ENCODE data around the gene TTC28. TPM values are rescaled to one million over a fixed set of nuclear protein-coding genes. Genes with fewer than 3 reads are reported as not detected.

TTC28 gene
- total RNA-seq, 1 experiment from 2014 or later, result 0.12 TPM

GRCh38 chr22:27982106-27982505 lies 697.5 kb downstream of the TTC28 start:
- no peaks in the 10 kb centered on the region for H3K27me3 ChIP-seq (ENCODE audit: insufficient read depth, low read length)
- no peak for DNase-seq (ENCODE audit: low read depth, low spot score)
- H3K27ac ChIP-seq (ENCODE audit: low read depth, low read length), result no peak overlapping the region
- H3K9me2 ChIP-seq (ENCODE audit: insufficient read depth), result no peaks in the 10 kb centered on the region
- H3K79me2 ChIP-seq (ENCODE audit: insufficient read depth, low read length), result no peaks in the 10 kb centered on the region
- POLR2A ChIA-PET, result no interaction called here
- CTCF ChIA-PET, result interaction anchor here (1.4 kb wide), 1 partner anchor 8 kb away, joined by 4 read pairs; no protein-coding TSS in a partner anchor
- H3K4me1 ChIP-seq (ENCODE audit: control insufficient read depth in 1 of 2, insufficient read depth in 2 of 2, low read length in 2 of 2), result no peaks in the 10 kb centered on the region
- H3K9ac ChIP-seq (ENCODE audit: low read length), result no peak overlapping the region
- RAD21 ChIA-PET (ENCODE audit: low non-redundant PET in 1 of 2, low total read pairs in 2 of 2, uncharacterized antibody in 2 of 2, unreplicated experiment in 2 of 2), result no interaction called here
- no peaks in the 10 kb centered on the region for H3K9me3 ChIP-seq (ENCODE audit: control insufficient read depth in 1 of 2, insufficient read depth in 1 of 2, low read depth in 1 of 2, low read length in 2 of 2)
- no peak overlapping the region for H3K4me2 ChIP-seq (ENCODE audit: low read length)
- H3K4me3 ChIP-seq (replicated peaks in 1 of 2; ENCODE audit: low read depth in 1 of 2, low read length in 2 of 2), result no peak overlapping the region
- no peak overlapping the region for H2AFZ ChIP-seq (ENCODE audit: low read depth, low read length, poor library complexity, severe bottlenecking)
- H4K20me1 ChIP-seq (ENCODE audit: insufficient read depth), result no peaks in the 10 kb centered on the region
- intact Hi-C loops (cut with micrococcal nuclease), result no loop called here
- no TSS peak for BruUV-seq (replicated peaks)
- no peaks in the 10 kb centered on the region for H3K36me3 ChIP-seq (ENCODE audit: control insufficient read depth in 1 of 2, insufficient read depth in 2 of 2, low read length in 2 of 2)
- no peak for ATAC-seq
- TF ChIP-seq EGR1 (IDR thresholded peaks at IDR 0.05; ENCODE audit: low read depth) (no peak), SP1 (IDR thresholded peaks at IDR 0.05; ENCODE audit: low read depth) (no peak), ZNF274 (IDR thresholded peaks at IDR 0.05; ENCODE audit: low read depth, low read length) (no peak), MAX (IDR thresholded peaks at IDR 0.05) (no peak)

- H4K20me1 ChIP-seq (ENCODE audit: insufficient read depth), result no peaks in the 10 kb centered on the region
- RAD21 ChIA-PET (ENCODE audit: low non-redundant PET in 1 of 2, low total read pairs in 2 of 2, uncharacterized antibody in 2 of 2, unreplicated experiment in 2 of 2), result interaction anchor here in 1 of 2 experiments (0.6 kb wide), 1 partner anchor 1519 kb away, joined by 6 read pairs; no protein-coding TSS in a partner anchor
- intact Hi-C loops (cut with micrococcal nuclease), result no loop called here
- no peak for DNase-seq (ENCODE audit: low read depth, low spot score)
- no peak overlapping the region for H3K27ac ChIP-seq (ENCODE audit: low read depth, low read length)
- H3K4me1 ChIP-seq (ENCODE audit: control insufficient read depth in 1 of 2, insufficient read depth in 2 of 2, low read length in 2 of 2), result peaks cover 0 to 4% of the 10 kb centered on the region in 2 experiments; a peak in 2 of 4 replicates
- no peaks in the 10 kb centered on the region for H3K27me3 ChIP-seq (ENCODE audit: insufficient read depth, low read length)
- H3K79me2 ChIP-seq (ENCODE audit: insufficient read depth, low read length), result no peaks in the 10 kb centered on the region
- no peaks in the 10 kb centered on the region for H3K9me2 ChIP-seq (ENCODE audit: insufficient read depth)
- no peak overlapping the region for H3K4me3 ChIP-seq (replicated peaks in 1 of 2; ENCODE audit: low read depth in 1 of 2, low read length in 2 of 2)
- CTCF ChIA-PET, result interaction anchor here (0.7 to 1.4 kb wide), 3 partner anchors 9 to 117 kb away, joined by 4 to 9 read pairs (median 4); no protein-coding TSS in a partner anchor
- no peak overlapping the region for H2AFZ ChIP-seq (ENCODE audit: low read depth, low read length, poor library complexity, severe bottlenecking)
- ATAC-seq, result no peak
- no peaks in the 10 kb centered on the region for H3K9me3 ChIP-seq (ENCODE audit: control insufficient read depth in 1 of 2, insufficient read depth in 1 of 2, low read depth in 1 of 2, low read length in 2 of 2)
- no peak overlapping the region for H3K4me2 ChIP-seq (ENCODE audit: low read length)
- POLR2A ChIA-PET, result interaction anchor here (1.0 kb wide), 1 partner anchor 10 kb away, joined by 3 read pairs; no protein-coding TSS in a partner anchor
- no peaks in the 10 kb centered on the region for H3K36me3 ChIP-seq (ENCODE audit: control insufficient read depth in 1 of 2, insufficient read depth in 2 of 2, low read length in 2 of 2)
- H3K9ac ChIP-seq (ENCODE audit: low read length), result no peak overlapping the region
- no TSS peak for BruUV-seq (replicated peaks)
- TF ChIP-seq FOSL1 (IDR thresholded peaks at IDR 0.05; ENCODE audit: low read depth) (no peak), RAD21 (IDR thresholded peaks at IDR 0.05; ENCODE audit: low read depth) (no peak), ZBTB33 (IDR thresholded peaks at IDR 0.05; ENCODE audit: extremely low read depth, insufficient replicate concordance, low read length) (no peak), EZH2 (IDR thresholded peaks at IDR 0.05) (no peak), EGR1 (IDR thresholded peaks at IDR 0.05; ENCODE audit: low read depth) (no peak), ZFX (IDR thresholded peaks at IDR 0.05) (no peak), CEBPB (IDR thresholded peaks at IDR 0.05; ENCODE audit: low read depth) (no peak), ATF3 (IDR thresholded peaks at IDR 0.05) (no peak), SRF (IDR thresholded peaks at IDR 0.05; ENCODE audit: low read depth) (no peak), POLR2A (IDR thresholded peaks at IDR 0.05; ENCODE audit: borderline replicate concordance, extremely low read depth, insufficient read depth, insufficient read length) (no peak), SP1 (IDR thresholded peaks at IDR 0.05; ENCODE audit: low read depth) (no peak), REST (IDR thresholded peaks at IDR 0.05; ENCODE audit: low read depth) (no peak)
Observed at GRCh38 chr22:27980424-27981148, 699.1 kb downstream of the TTC28 start.
